Fibroblast of lung (primary cell): Measurements from ENCODE around the gene ASTN2. TPM values are rescaled to one million over a fixed set of nuclear protein-coding genes. Genes with fewer than 3 reads are reported as not detected.

Source experiments
- DNase-seq, 2 donors: peaks; one replicate each; pipeline versions ENCODE4 v3.0.0 to v3.0.0-alpha.2; 2010; ENCODE audit warnings: low read depth in 2 of 2
- H2AFZ ChIP-seq: 2 replicates; pipeline ENCODE4 v1.5.1; 2012; ENCODE audit warnings: low read length, control low read depth, inconsistent platforms
- H3K27ac ChIP-seq: 2 replicates; pipeline ENCODE4 v1.5.1; 2011; ENCODE audit warnings: low read length, control low read depth; ENCODE audit not compliant: insufficient read depth
- H3K27me3 ChIP-seq: 2 replicates; pipeline ENCODE4 v1.5.1; 2011; ENCODE audit warnings: mild to moderate bottlenecking, low read length; ENCODE audit not compliant: control insufficient read depth, insufficient read depth
- H3K36me3 ChIP-seq: 2 replicates; pipeline ENCODE4 v1.5.1; 2011; ENCODE audit warnings: low read length; ENCODE audit not compliant: control insufficient read depth, insufficient read depth
- H3K4me1 ChIP-seq: 2 replicates; pipeline ENCODE4 v1.5.1; 2011; ENCODE audit warnings: low read length; ENCODE audit not compliant: control insufficient read depth, insufficient read depth; ENCODE audit errors: extremely low read depth
- H3K4me2 ChIP-seq: 2 replicates; pipeline ENCODE4 v1.5.1; 2011; ENCODE audit warnings: low read length, control low read depth; ENCODE audit not compliant: insufficient read depth; ENCODE audit errors: extremely low read depth
- H3K4me3 ChIP-seq, 4 experiments: fragments of 200-600 bp in 1 of 4; sonication (generic) in 1 of 4; replicated peaks in 1 of 4; 2 replicates each; pipeline ENCODE4 v1.5.1; 2011 to 2016; ENCODE audit warnings: low read length in 4 of 4, low read depth in 3 of 4, mild to moderate bottlenecking in 3 of 4, control low read depth in 2 of 4, inconsistent platforms in 1 of 4, mixed read lengths in 1 of 4; ENCODE audit not compliant: insufficient read depth in 1 of 4; ENCODE audit errors: control extremely low read depth in 1 of 4
- H3K79me2 ChIP-seq: 2 replicates; pipeline ENCODE4 v1.5.1; 2012; ENCODE audit warnings: mild to moderate bottlenecking, low read length, inconsistent platforms; ENCODE audit not compliant: control insufficient read depth, insufficient read depth
- H3K9ac ChIP-seq: 2 replicates; pipeline ENCODE4 v1.5.1; 2011; ENCODE audit warnings: mild to moderate bottlenecking, low read length, control low read depth; ENCODE audit not compliant: insufficient read depth
- H3K9me3 ChIP-seq: 2 replicates; pipeline ENCODE4 v1.5.1; 2012; ENCODE audit warnings: low read depth, low read length; ENCODE audit not compliant: control insufficient read depth, insufficient read depth
- H4K20me1 ChIP-seq: 2 replicates; pipeline ENCODE4 v1.5.1; 2011; ENCODE audit warnings: low read length; ENCODE audit not compliant: control insufficient read depth, insufficient read depth; ENCODE audit errors: extremely low read depth
- EZH2 ChIP-seq: IDR thresholded peaks from 2 replicates; pipeline ENCODE4 v1.5.1; 2012; ENCODE audit warnings: low read length, control low read depth, mild to moderate bottlenecking; ENCODE audit errors: missing control alignments
- polyA plus RNA-seq, 2 donors: library from polyadenylated mRNA; depleted of rRNA in 1 of 2; stranded (reverse) in 1 of 2; unstranded in 1 of 2; fragments of >200 nt; gene quantifications; 2 replicates each; pipeline ENCODE4 v1.2.1, GENCODE V29; 2011 to 2012; ENCODE audit warnings: missing spikeins in 1 of 2
- total RNA-seq: library from RNA; depleted of rRNA; stranded (reverse); fragments of >200 nt; gene quantifications from 2 replicates; pipeline ENCODE4 v1.2.1, GENCODE V29; 2014
- TF ChIP-seq, protein P1 (sequence below), 2 donors: IDR thresholded peaks in 1 of 2; conservative IDR thresholded peaks in 1 of 2; 1 replicate in 1 of 2; 2 replicates in 1 of 2; pipeline ENCODE4 v1.5.1; 2011 to 2012; ENCODE audit warnings: low read length in 2 of 2, control low read depth in 1 of 2, inconsistent platforms in 1 of 2, low read depth in 1 of 2, mild to moderate bottlenecking in 1 of 2

Gene ASTN2
- total and polyA plus RNA-seq, 2 donors (not counting 1 experiment from before 2014, with no cell fraction given) = 2.2 to 19.2 TPM

- Histone ChIP-seq H3K4me2 (no peak overlapping the region), H4K20me1 (no peaks in the 10 kb centered on the region), H2AFZ (no peak overlapping the region), H3K79me2 (no peaks in the 10 kb centered on the region), H3K4me1 (peaks cover 5% of the 10 kb centered on the region), H3K4me3 (no peak overlapping the region), H3K9me3 (no peaks in the 10 kb centered on the region), H3K36me3 (no peaks in the 10 kb centered on the region), H3K27me3 (no peaks in the 10 kb centered on the region), H3K9ac (no peak overlapping the region), H3K27ac (no peak overlapping the region)
- TF ChIP-seq, protein P1, sequence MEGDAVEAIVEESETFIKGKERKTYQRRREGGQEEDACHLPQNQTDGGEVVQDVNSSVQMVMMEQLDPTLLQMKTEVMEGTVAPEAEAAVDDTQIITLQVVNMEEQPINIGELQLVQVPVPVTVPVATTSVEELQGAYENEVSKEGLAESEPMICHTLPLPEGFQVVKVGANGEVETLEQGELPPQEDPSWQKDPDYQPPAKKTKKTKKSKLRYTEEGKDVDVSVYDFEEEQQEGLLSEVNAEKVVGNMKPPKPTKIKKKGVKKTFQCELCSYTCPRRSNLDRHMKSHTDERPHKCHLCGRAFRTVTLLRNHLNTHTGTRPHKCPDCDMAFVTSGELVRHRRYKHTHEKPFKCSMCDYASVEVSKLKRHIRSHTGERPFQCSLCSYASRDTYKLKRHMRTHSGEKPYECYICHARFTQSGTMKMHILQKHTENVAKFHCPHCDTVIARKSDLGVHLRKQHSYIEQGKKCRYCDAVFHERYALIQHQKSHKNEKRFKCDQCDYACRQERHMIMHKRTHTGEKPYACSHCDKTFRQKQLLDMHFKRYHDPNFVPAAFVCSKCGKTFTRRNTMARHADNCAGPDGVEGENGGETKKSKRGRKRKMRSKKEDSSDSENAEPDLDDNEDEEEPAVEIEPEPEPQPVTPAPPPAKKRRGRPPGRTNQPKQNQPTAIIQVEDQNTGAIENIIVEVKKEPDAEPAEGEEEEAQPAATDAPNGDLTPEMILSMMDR (conservative IDR thresholded peaks at IDR 0.05 in 1 of 2, IDR thresholded peaks at IDR 0.05 in 1 of 2; ENCODE audit: low read depth in 1 of 2, low read length in 2 of 2) = no peak
- TF ChIP-seq EZH2 = no peak
- DNase-seq = no peak
These were observed 875.3 kb downstream of the ASTN2 start for GRCh38 chr9:116539549-116539948.

GRCh38 chr9:116525611-116526010 lies 889.2 kb downstream of the ASTN2 start:
- Histone ChIP-seq H3K9ac (no peak overlapping the region), H3K27me3 (no peaks in the 10 kb centered on the region), H3K9me3 (no peaks in the 10 kb centered on the region), H3K4me1 (no peaks in the 10 kb centered on the region), H3K4me2 (no peak overlapping the region), H3K36me3 (no peaks in the 10 kb centered on the region), H3K27ac (no peak overlapping the region), H3K4me3 (no peak overlapping the region), H2AFZ (no peak overlapping the region), H3K79me2 (no peaks in the 10 kb centered on the region), H4K20me1 (no peaks in the 10 kb centered on the region)
- TF ChIP-seq, protein P1 (conservative IDR thresholded peaks at IDR 0.05 in 1 of 2, IDR thresholded peaks at IDR 0.05 in 1 of 2; ENCODE audit: low read depth in 1 of 2, low read length in 2 of 2) = no peak
- no peak for TF ChIP-seq EZH2
- DNase-seq = no peak

GRCh38 chr9:116524778-116525470 lies 889.9 kb downstream of the ASTN2 start:
- Histone ChIP-seq H3K9ac (no peak overlapping the region), H3K4me1 (no peaks in the 10 kb centered on the region), H2AFZ (no peak overlapping the region), H3K79me2 (no peaks in the 10 kb centered on the region), H3K27ac (no peak overlapping the region), H4K20me1 (no peaks in the 10 kb centered on the region), H3K27me3 (no peaks in the 10 kb centered on the region), H3K4me2 (no peak overlapping the region), H3K4me3 (no peak overlapping the region), H3K36me3 (no peaks in the 10 kb centered on the region), H3K9me3 (no peaks in the 10 kb centered on the region)
- TF ChIP-seq, protein P1 (conservative IDR thresholded peaks at IDR 0.05 in 1 of 2, IDR thresholded peaks at IDR 0.05 in 1 of 2; ENCODE audit: low read depth in 1 of 2, low read length in 2 of 2) = no peak
- TF ChIP-seq EZH2 = no peak
- no peak for DNase-seq
